H9 (cell line): ENCODE data around the gene CCDC121. TPM values are rescaled to one million over a fixed set of nuclear protein-coding genes. Genes with fewer than 3 reads are reported as not detected.
A peak's percentile ranks its signal among the peaks of the same experiment; 100 is the strongest.

Experiments
- DNase-seq: peaks from one replicate; pipeline ENCODE4 v3.0.0-alpha.2; 2017
- H2AFZ ChIP-seq: one replicate; pipeline ENCODE4 v1.6.1; 2013; ENCODE audit warnings: mild to moderate bottlenecking, low read length, control low read depth, moderate library complexity
- H2AK5ac ChIP-seq: 2 replicates; pipeline ENCODE4 v1.6.1; 2013; ENCODE audit warnings: low read length, control low read depth, mixed read lengths; ENCODE audit not compliant: insufficient read length
- H2BK120ac ChIP-seq: one replicate; pipeline ENCODE4 v1.6.1; 2013; ENCODE audit warnings: low read depth, mild to moderate bottlenecking, low read length, control low read depth, inconsistent platforms; ENCODE audit not compliant: poor library complexity, severe bottlenecking
- H2BK12ac ChIP-seq: 2 replicates; pipeline ENCODE4 v1.6.1; 2013; ENCODE audit warnings: low read length, control low read depth, mixed read lengths, low read depth; ENCODE audit not compliant: insufficient read length
- H2BK15ac ChIP-seq: 2 replicates; pipeline ENCODE4 v1.6.1; 2013; ENCODE audit warnings: low read depth, low read length, control low read depth
- H2BK20ac ChIP-seq: one replicate; pipeline ENCODE4 v1.6.1; 2013; ENCODE audit warnings: low read depth, mild to moderate bottlenecking, low read length, control low read depth, inconsistent platforms; ENCODE audit not compliant: poor library complexity, severe bottlenecking
- H2BK5ac ChIP-seq: 2 replicates; pipeline ENCODE4 v1.6.1; 2013; ENCODE audit warnings: low read length, control low read depth, mixed read lengths; ENCODE audit not compliant: insufficient read length
- H3K14ac ChIP-seq: 2 replicates; pipeline ENCODE4 v1.6.1; 2013; ENCODE audit warnings: low read length, control low read depth; ENCODE audit not compliant: insufficient read depth
- H3K18ac ChIP-seq: 2 replicates; pipeline ENCODE4 v1.6.1; 2013; ENCODE audit warnings: low read depth, mild to moderate bottlenecking, mixed read lengths, low read length, control low read depth; ENCODE audit not compliant: insufficient read length
- H3K23ac ChIP-seq: 2 replicates; pipeline ENCODE4 v1.6.1; 2013; ENCODE audit warnings: low read length, control low read depth, mixed read lengths, low read depth; ENCODE audit not compliant: insufficient read length
- H3K23me2 ChIP-seq: 2 replicates; pipeline ENCODE4 v1.6.1; 2013; ENCODE audit warnings: low read depth, mild to moderate bottlenecking, mixed read lengths, low read length, control low read depth; ENCODE audit not compliant: insufficient read length, poor library complexity, severe bottlenecking
- H3K27ac ChIP-seq: 2 replicates; pipeline ENCODE4 v1.5.1; 2013; ENCODE audit warnings: low read length, control low read depth, mixed read lengths, low read depth; ENCODE audit not compliant: insufficient read length
- H3K27me3 ChIP-seq: 2 replicates; pipeline ENCODE4 v1.6.1; 2013; ENCODE audit warnings: low read length, control low read depth, inconsistent platforms; ENCODE audit not compliant: insufficient read depth
- H3K4ac ChIP-seq: 2 replicates; pipeline ENCODE4 v1.6.1; 2013; ENCODE audit warnings: low read depth, mild to moderate bottlenecking, control low read depth, inconsistent platforms, low read length, moderate library complexity
- H3K4me1 ChIP-seq: 2 replicates; pipeline ENCODE4 v1.6.1; 2013; ENCODE audit warnings: low read length, control low read depth, inconsistent platforms; ENCODE audit not compliant: insufficient read depth
- H3K4me2 ChIP-seq: 2 replicates; pipeline ENCODE4 v1.6.1; 2013; ENCODE audit warnings: low read length, control low read depth, mixed read lengths; ENCODE audit not compliant: insufficient read length, insufficient read depth
- H3K56ac ChIP-seq: 2 replicates; pipeline ENCODE4 v1.6.1; 2013; ENCODE audit warnings: low read depth, mild to moderate bottlenecking, mixed read lengths, low read length, control low read depth; ENCODE audit not compliant: insufficient read length
- H3K79me1 ChIP-seq: 2 replicates; pipeline ENCODE4 v1.6.1; 2013; ENCODE audit warnings: low read depth, mild to moderate bottlenecking, moderate library complexity, low read length, control low read depth, inconsistent platforms; ENCODE audit not compliant: insufficient read depth, poor library complexity, severe bottlenecking
- H3K79me2 ChIP-seq: 2 replicates; pipeline ENCODE4 v1.6.1; 2013; ENCODE audit warnings: low read length, control low read depth, inconsistent platforms; ENCODE audit not compliant: insufficient read depth
- H3K9ac ChIP-seq: 2 replicates; pipeline ENCODE4 v1.6.1; 2013; ENCODE audit warnings: low read length, control low read depth, mixed read lengths; ENCODE audit not compliant: insufficient read length; ENCODE audit errors: extremely low read depth
- H3K9me3 ChIP-seq: one replicate; pipeline ENCODE4 v1.6.1; 2013; ENCODE audit warnings: low read depth, low read length, inconsistent platforms; ENCODE audit not compliant: control insufficient read depth
- H3T11ph ChIP-seq: one replicate; pipeline ENCODE4 v1.6.1; 2013; ENCODE audit warnings: mild to moderate bottlenecking, low read length, control low read depth, inconsistent platforms
- H4K20me1 ChIP-seq: one replicate; pipeline ENCODE4 v1.6.1; 2013; ENCODE audit not compliant: control insufficient read depth, insufficient read length, insufficient read depth
- H4K5ac ChIP-seq: 2 replicates; pipeline ENCODE4 v1.6.1; 2013; ENCODE audit warnings: low read depth, mild to moderate bottlenecking, mixed read lengths, low read length, control low read depth; ENCODE audit not compliant: insufficient read length
- H4K8ac ChIP-seq: replicated peaks from 2 replicates; pipeline ENCODE4 v1.6.1; 2013; ENCODE audit warnings: low read length, control low read depth, mixed read lengths, low read depth; ENCODE audit not compliant: insufficient read length
- H4K91ac ChIP-seq: 2 replicates; pipeline ENCODE4 v1.6.1; 2013; ENCODE audit warnings: low read depth, mild to moderate bottlenecking, moderate library complexity, mixed read lengths, low read length, control low read depth; ENCODE audit not compliant: insufficient read length
- H3K27ac Mint-ChIP-seq, 3 experiments: 2 replicates in 2 of 3; 3 replicates in 1 of 3; pipeline ENCODE4 v1.8.0; 2020 to 2021; ENCODE audit warnings: mixed read lengths in 3 of 3, mild to moderate bottlenecking in 1 of 3, moderate library complexity in 1 of 3
- H3K27me3 Mint-ChIP-seq: 2 replicates; pipeline ENCODE4 v1.8.0; 2021; ENCODE audit warnings: low read depth, mild to moderate bottlenecking, moderate library complexity, mixed read lengths
- H3K36me3 Mint-ChIP-seq, 3 experiments: 2 replicates in 2 of 3; 3 replicates in 1 of 3; pipeline ENCODE4 v1.8.0; 2020 to 2021; ENCODE audit warnings: low read depth in 3 of 3, mixed read lengths in 3 of 3; ENCODE audit not compliant: insufficient read depth in 1 of 3
- H3K4me1 Mint-ChIP-seq, 2 experiments: 2 replicates each; pipeline ENCODE4 v1.8.0; 2020; ENCODE audit warnings: mixed read lengths in 2 of 2
- H3K4me3 Mint-ChIP-seq, 2 experiments: 2 replicates in 1 of 2; 3 replicates in 1 of 2; pipeline ENCODE4 v1.8.0; 2020 to 2021; ENCODE audit warnings: mild to moderate bottlenecking in 2 of 2, mixed read lengths in 2 of 2, moderate library complexity in 1 of 2
- H3K9me3 Mint-ChIP-seq, 2 experiments: 2 replicates in 1 of 2; 3 replicates in 1 of 2; pipeline ENCODE4 v1.8.0; 2020; ENCODE audit warnings: mild to moderate bottlenecking in 2 of 2, mixed read lengths in 2 of 2, moderate library complexity in 1 of 2
- CTCF ChIP-seq: fragments of 200-600 bp; sonication (generic); conservative IDR thresholded peaks from 3 replicates; pipeline ENCODE4 v1.8.0; 2021; ENCODE audit warnings: antibody characterized with exemption, mild to moderate bottlenecking
- WGBS: extraction: QIAGEN DNeasy Blood & Tissue Kit; methylation state at CpG from one replicate; pipeline ENCODE4 v1.1.7; 2013; ENCODE audit warnings: missing lambda C conversion rate, low lambda C conversion rate, mixed read lengths; ENCODE audit not compliant: insufficient read length; ENCODE audit errors: extremely low coverage; 5-methylcytosine and 5-hydroxymethylcytosine counted together
- total RNA-seq: library from RNA; stranded (reverse); gene quantifications from 2 replicates; pipeline ENCODE4 v1.2.1, GENCODE V29; 2021

Gene CCDC121
- total RNA-seq, 1 experiment from 2014 or later, result 1.2 TPM

DNA sequence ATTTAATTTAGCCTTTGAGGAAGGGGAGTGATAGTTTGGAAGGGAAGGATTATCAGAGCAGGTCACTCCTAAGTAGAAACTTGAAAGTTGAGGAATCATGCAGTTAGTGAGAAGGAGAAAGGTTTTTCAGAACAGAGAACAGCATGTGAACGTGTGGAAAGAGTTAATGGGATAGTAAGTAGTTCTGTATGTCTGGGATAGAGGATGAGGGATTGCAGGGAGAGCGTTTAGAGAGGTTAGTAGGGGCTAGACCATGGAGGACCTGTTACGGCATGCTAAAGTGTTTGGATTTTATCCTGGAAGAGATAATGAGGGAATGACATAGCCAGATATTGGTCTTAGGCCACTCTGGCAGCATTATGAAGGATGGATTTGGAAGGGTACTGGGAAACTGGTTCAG lies 44.2 kb downstream of the CCDC121 start:
- no peak overlapping the region for H2BK15ac ChIP-seq
- H2BK5ac ChIP-seq, result no peak overlapping the region
- no peak overlapping the region for H3K27ac Mint-ChIP-seq
- no peaks in the 10 kb centered on the region for H3K9me3 ChIP-seq
- WGBS, result 100% methylated on average over 2 of the region's 3 CpGs
- peak overlapping the region; percentile 97 for H3K4me2 ChIP-seq
- TF ChIP-seq CTCF, result no peak
- H4K20me1 ChIP-seq, result no peaks in the 10 kb centered on the region
- no peak overlapping the region for H2BK120ac ChIP-seq
- no peak overlapping the region for H4K91ac ChIP-seq
- H2BK20ac ChIP-seq, result no peak overlapping the region
- no peaks in the 10 kb centered on the region for H3K27me3 ChIP-seq
- peak overlapping the region; percentile 18 for H3K9ac ChIP-seq
- no peak overlapping the region for H3K14ac ChIP-seq
- peaks cover 8 to 18% of the 10 kb centered on the region in 2 experiments; a peak in 3 of 5 replicates for H3K9me3 Mint-ChIP-seq
- H2AK5ac ChIP-seq, result no peak overlapping the region
- H3K56ac ChIP-seq, result no peak overlapping the region
- H3T11ph ChIP-seq, result no peak overlapping the region
- no peak overlapping the region for H4K5ac ChIP-seq
- H3K18ac ChIP-seq, result no peak overlapping the region
- no peak overlapping the region for H4K8ac ChIP-seq
- H3K4me1 ChIP-seq, result 0 out of 2 replicates have a peak, but pooled peaks cover 2% of the 10 kb centered on the region
- H3K27me3 Mint-ChIP-seq, result peaks cover 30% of the 10 kb centered on the region
- H3K23ac ChIP-seq, result no peak overlapping the region
- DNase-seq, result no peak
- peaks cover 0 to 4% (median 3%) of the 10 kb centered on the region in 3 experiments; a peak in 4 of 7 replicates for H3K36me3 Mint-ChIP-seq
- H3K79me1 ChIP-seq, result no peaks in the 10 kb centered on the region
- peaks cover 5% of the 10 kb centered on the region for H3K23me2 ChIP-seq
- H3K4ac ChIP-seq, result no peak overlapping the region
- no peak overlapping the region for H3K27ac ChIP-seq
- H3K4me3 Mint-ChIP-seq, result peak overlapping the region; percentile 98 to 99
- no peak overlapping the region for H2AFZ ChIP-seq
- H2BK12ac ChIP-seq, result no peak overlapping the region
- peaks cover 16 to 19% of the 10 kb centered on the region in 2 experiments for H3K4me1 Mint-ChIP-seq
- H3K79me2 ChIP-seq, result peaks cover 27% of the 10 kb centered on the region
